ENCODE measurements around the gene GRIK4. TPM values are rescaled to one million over a fixed set of nuclear protein-coding genes. Genes with fewer than 3 reads are reported as not detected.

The GRIK4 gene
- total RNA-seq, 1 donor from 2014 or later: not detected

DNA sequence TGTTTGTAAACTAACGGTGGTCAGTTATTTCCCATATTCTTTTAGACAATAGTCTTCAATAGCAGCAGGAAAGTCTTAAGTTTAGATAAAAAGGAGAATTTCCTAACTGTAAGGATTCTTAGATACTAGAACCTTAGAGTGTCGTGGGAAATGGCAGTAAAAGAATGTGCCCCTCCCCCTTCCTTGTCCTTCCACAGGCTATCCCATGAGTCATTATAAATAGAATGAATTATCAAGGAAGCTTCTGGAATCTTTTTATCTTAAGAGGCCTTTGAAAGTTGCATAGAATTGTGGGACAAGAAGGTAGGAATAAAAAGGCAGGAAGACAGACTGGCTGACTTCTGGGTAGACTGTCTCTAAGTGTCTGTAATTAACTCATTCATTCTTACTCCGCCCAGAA, 347.2 kb downstream of the GRIK4 start:
- intact Hi-C loops (cut with DNase I): no loop called here
- ATAC-seq (no peak), DNase-seq (ENCODE audit: missing footprints) (no peak)

- no peak for DNase-seq (ENCODE audit: missing footprints)
- ATAC-seq: no peak
- intact Hi-C loops (cut with DNase I): no loop called here
Measured at GRCh38 chr11:120859552-120860295, 348.2 kb downstream of the GRIK4 start.

DNA sequence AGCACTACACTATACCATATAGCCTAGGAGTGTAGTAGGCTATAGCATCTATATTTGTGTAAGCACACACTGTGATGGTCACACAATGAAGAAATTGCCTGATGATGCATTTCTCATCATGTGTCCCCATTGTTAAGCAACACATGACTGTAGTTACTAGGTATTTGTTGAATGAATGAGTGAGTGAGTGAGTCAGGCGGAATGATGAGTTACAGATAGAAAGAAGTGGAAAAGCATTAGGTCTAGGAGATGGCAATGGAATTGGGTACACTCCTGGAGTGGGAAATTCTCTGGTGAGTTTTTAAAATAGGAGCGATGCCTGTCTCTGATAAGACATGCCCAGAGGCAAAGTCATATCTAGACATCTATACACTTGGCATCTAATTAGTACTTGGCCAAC, 351.8 kb downstream of the GRIK4 start:
- intact Hi-C loops (cut with DNase I): no loop called here
- ATAC-seq (no peak), DNase-seq (ENCODE audit: missing footprints) (no peak)

GRCh38 chr11:120867024-120867423, 355.5 kb downstream of the GRIK4 start:
- ATAC-seq (no peak), DNase-seq (ENCODE audit: missing footprints) (no peak)
- intact Hi-C loops (cut with DNase I): no loop called here

DNA sequence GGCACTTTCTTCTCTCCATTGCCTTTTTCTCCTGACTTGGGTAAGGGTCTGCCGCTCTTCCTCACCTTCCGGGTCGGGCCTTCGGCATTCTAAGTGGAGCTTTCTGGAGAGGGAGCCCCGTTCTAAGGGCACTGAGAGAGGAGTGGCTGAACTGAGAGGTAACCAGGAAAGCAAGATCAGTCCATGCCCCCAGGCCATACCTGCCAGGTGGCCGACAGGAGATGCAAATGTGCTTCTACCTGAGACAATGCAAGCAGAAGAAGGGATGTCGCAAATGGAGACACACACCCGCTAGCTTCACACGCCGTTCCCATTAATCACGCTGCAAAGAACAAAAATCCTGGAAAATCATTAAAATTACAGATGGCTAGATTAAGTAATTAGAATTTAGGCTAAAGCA, 356.0 kb downstream of the GRIK4 start:
- DNase-seq (ENCODE audit: missing footprints) (no peak), ATAC-seq (no peak)
- intact Hi-C loops (cut with DNase I): no loop called here

GRCh38 chr11:120867988-120868387, 356.4 kb downstream of the GRIK4 start:
- intact Hi-C loops (cut with DNase I): no loop called here
- DNase-seq (ENCODE audit: missing footprints): no peak
- no peak for ATAC-seq

DNA sequence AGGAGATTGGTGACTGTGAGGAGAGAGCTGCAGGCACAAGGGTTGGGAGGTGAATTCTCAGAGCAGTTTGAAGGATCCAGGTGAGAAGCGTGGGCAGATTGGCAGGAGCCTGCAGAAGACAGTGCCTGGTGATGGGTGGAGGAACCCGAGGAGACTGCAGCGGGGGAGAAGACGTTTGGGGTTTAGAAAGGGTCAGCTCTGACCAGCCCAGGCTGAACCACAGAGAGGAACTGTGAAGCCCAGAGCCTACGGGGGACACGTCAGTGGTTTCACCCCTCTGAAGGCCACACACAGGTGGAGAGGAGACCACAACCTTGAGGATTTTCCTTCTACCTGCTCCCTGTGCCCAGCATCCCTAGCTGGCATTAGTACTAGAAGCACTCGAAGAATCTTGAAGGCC, 357.5 kb downstream of the GRIK4 start:
- intact Hi-C loops (cut with DNase I): no loop called here
- no peak for ATAC-seq
- DNase-seq (ENCODE audit: missing footprints): no peak

DNA sequence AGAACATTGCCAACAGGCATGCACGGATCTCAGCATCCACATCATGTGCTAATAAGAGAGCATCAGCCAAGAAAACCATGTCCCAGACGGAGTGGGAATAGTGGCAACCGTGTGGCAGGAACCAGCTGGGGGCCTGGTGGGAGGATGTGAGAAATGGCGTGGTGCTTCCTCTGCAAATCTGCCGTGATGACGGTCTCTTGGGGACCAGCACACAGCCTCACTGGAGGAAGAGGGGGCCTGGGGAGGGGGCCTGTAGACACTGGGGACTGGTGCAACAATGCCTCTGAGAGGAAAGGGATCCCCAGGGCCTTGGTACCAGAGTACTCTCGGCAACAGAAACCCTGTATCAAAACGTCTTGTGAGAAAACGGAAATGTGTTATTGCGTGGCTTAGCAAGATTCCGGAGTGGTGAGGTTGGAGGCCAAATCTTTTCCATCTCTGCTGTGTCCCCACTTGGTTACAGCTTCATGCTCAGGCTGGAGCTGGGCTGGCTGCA, 358.0 kb downstream of the GRIK4 start:
- intact Hi-C loops (cut with DNase I): no loop called here
- ATAC-seq (no peak), DNase-seq (ENCODE audit: missing footprints) (no peak)

GRCh38 chr11:120871194-120871593, 359.6 kb downstream of the GRIK4 start:
- ATAC-seq (no peak), DNase-seq (ENCODE audit: missing footprints) (no peak)
- intact Hi-C loops (cut with DNase I): no loop called here

DNA sequence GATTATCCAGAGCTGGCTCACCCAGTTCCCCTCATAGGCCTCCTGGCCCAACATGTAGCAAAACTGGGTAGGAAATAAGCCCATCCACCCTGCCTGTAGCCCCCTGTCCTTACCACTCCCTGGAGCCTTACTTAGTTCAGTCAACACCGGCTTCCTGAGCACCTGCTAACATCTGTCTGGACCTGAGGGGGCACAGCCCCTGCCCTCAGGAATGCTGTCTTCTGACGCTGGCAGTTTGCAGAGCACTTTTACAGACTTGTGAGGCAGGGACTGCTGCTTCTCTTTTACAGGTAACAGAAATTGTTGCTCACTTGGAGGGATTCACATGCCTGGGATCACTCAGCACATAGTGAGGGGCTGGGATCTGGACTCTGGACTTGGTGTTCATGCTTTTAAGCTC, 360.4 kb downstream of the GRIK4 start:
- intact Hi-C loops (cut with DNase I): no loop called here
- ATAC-seq: no peak
- no peak for DNase-seq (ENCODE audit: missing footprints)

- DNase-seq (ENCODE audit: missing footprints): no peak
- intact Hi-C loops (cut with DNase I): no loop called here
- ATAC-seq: no peak
Measured at GRCh38 chr11:120873966-120874735, 362.6 kb downstream of the GRIK4 start.

DNA sequence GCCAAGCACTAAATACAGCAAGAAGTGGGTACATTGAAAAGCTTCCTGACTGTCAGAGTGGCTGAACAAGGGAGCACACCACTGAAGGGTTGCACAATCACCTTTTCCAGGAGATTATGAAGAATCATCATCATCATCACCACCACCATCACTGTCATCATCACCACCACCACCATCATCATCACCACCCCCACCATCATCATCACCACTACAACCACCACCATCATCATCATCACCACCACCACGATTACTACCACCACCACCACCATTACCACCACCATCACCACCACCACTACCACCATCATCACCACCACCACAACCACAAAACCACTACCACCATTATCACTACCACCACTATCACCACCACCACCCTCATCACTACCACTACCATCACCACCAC, 364.4 kb downstream of the GRIK4 start:
- intact Hi-C loops (cut with DNase I): no loop called here
- ATAC-seq: no peak
- DNase-seq (ENCODE audit: missing footprints): no peak

- ATAC-seq: no peak
- no peak for DNase-seq (ENCODE audit: missing footprints)
- intact Hi-C loops (cut with DNase I): no loop called here
Measured at GRCh38 chr11:120877746-120878365, 366.3 kb downstream of the GRIK4 start.

DNA sequence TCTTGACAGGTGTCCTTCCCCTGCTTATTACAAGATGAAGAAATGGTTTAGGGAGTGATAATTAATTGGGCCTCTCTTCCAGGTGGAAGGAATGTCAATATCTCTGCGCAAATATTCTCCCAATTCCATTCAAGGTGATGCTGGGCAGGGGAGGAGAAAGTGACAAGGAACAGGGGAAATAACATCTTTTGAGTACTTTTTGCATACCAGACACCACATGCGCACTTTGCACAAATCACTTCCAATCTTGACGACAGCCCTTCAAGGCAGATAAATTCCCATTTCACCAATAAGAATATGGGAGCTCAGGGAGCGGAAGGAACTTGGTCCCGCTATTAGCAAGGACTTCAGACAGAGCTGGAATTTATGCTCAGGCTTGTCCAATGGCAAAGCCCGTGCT, 367.2 kb downstream of the GRIK4 start:
- ATAC-seq: no peak
- intact Hi-C loops (cut with DNase I): no loop called here
- DNase-seq (ENCODE audit: missing footprints): no peak

- intact Hi-C loops (cut with DNase I): no loop called here
- no peak for ATAC-seq
- DNase-seq (ENCODE audit: missing footprints): no peak
Measured at GRCh38 chr11:120880498-120881175, 369.1 kb downstream of the GRIK4 start.

DNA sequence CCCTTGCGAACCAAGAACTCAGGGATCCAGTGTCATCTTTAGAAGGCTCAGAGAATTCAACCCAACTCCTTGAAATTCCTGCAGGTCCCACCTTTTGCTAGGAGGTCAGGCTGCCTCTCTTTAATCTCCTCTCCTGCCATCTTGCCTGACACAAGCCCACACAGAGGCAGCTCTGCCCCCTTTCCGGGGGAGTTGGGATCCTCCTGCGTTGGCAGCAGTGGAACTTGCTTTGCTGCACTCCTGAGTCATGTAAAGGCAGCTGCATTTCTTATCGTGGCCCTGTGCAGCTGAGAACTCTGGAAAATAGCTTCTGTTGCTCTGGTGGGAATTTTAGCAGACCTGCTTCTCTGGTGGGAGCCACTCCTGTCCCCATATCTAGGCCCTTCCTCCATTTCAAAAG, 370.0 kb downstream of the GRIK4 start:
- intact Hi-C loops (cut with DNase I): no loop called here
- ATAC-seq: no peak

GRCh38 chr11:120882175-120882574, 370.6 kb downstream of the GRIK4 start:
- no peak for DNase-seq (ENCODE audit: missing footprints)
- intact Hi-C loops (cut with DNase I): no loop called here
- ATAC-seq: no peak

More for the DNA sequence above, 370.0 kb downstream of the GRIK4 start:
- DNase-seq (ENCODE audit: missing footprints): no peak

GRCh38 chr11:120883404-120884080, 372.0 kb downstream of the GRIK4 start:
- no peak for DNase-seq (ENCODE audit: missing footprints)
- intact Hi-C loops (cut with DNase I): no loop called here
- peak; percentile 76 for ATAC-seq
